ENCODE measurements around the gene PLEKHF1.
"Not testable (repeated sequence)": the region's sequence is repeated elsewhere in the genome, so short reads cannot be mapped to it uniquely, and the experiment has no call there.

Gene PLEKHF1

GRCh38 chr19:29620931-29621351 lies 44.3 kb upstream of the PLEKHF1 start:
- H3K4me3 ChIP-seq (ENCODE audit: low read depth, low read length) = no peak overlapping the region
- no peak for DNase-seq (ENCODE audit: low read depth)
- TF ChIP-seq CTCF (IDR thresholded peaks at IDR 0.05; ENCODE audit: control insufficient read depth, extremely low read depth, insufficient read depth) = no peak

- no peak for TF ChIP-seq CTCF (IDR thresholded peaks at IDR 0.05; ENCODE audit: control insufficient read depth, extremely low read depth, insufficient read depth)
- DNase-seq (ENCODE audit: low read depth) = peak; percentile 6
- no peak overlapping the region for H3K4me3 ChIP-seq (ENCODE audit: low read depth, low read length)
Observed at GRCh38 chr19:29622166-29623070, 42.8 kb upstream of the PLEKHF1 start.

GRCh38 chr19:29623726-29624488 lies 41.4 kb upstream of the PLEKHF1 start:
- no peak for DNase-seq (ENCODE audit: low read depth)
- H3K4me3 ChIP-seq (ENCODE audit: low read depth, low read length) = no peak overlapping the region

GRCh38 chr19:29624489-29625185 lies 40.6 kb upstream of the PLEKHF1 start:
- no peak for TF ChIP-seq CTCF (IDR thresholded peaks at IDR 0.05; ENCODE audit: control insufficient read depth, extremely low read depth, insufficient read depth)
- H3K4me3 ChIP-seq (ENCODE audit: low read depth, low read length) = no peak overlapping the region
- DNase-seq (ENCODE audit: low read depth) = no peak

More at GRCh38 chr19:29623726-29624488, 41.4 kb upstream of the PLEKHF1 start:
- TF ChIP-seq CTCF (IDR thresholded peaks at IDR 0.05; ENCODE audit: control insufficient read depth, extremely low read depth, insufficient read depth) = no peak

GRCh38 chr19:29625186-29625651 lies 40.0 kb upstream of the PLEKHF1 start:
- H3K4me3 ChIP-seq (ENCODE audit: low read depth, low read length) = no peak overlapping the region
- no peak for TF ChIP-seq CTCF (IDR thresholded peaks at IDR 0.05; ENCODE audit: control insufficient read depth, extremely low read depth, insufficient read depth)
- no peak for DNase-seq (ENCODE audit: low read depth)

GRCh38 chr19:29626386-29626785 lies 38.9 kb upstream of the PLEKHF1 start:
- no peak for TF ChIP-seq CTCF (IDR thresholded peaks at IDR 0.05; ENCODE audit: control insufficient read depth, extremely low read depth, insufficient read depth)
- H3K4me3 ChIP-seq (ENCODE audit: low read depth, low read length) = no peak overlapping the region
- DNase-seq (ENCODE audit: low read depth) = no peak

GRCh38 chr19:29626832-29627231 lies 38.4 kb upstream of the PLEKHF1 start:
- not testable (repeated sequence) for H3K4me3 ChIP-seq (ENCODE audit: low read depth, low read length); DNase-seq (ENCODE audit: low read depth)
